GM18499 (cell line): Measurements from ENCODE around the gene LIMS1.
"Not testable (repeated sequence)": the region's sequence is repeated elsewhere in the genome, so short reads cannot be mapped to it uniquely, and the experiment has no call there.

Source experiments
- ATAC-seq: cut with Tn5 transposase; IDR thresholded peaks from one replicate; pipeline ENCODE4 v1.9.1; 2021; ENCODE audit warnings: moderate number of reproducible peaks; ENCODE audit not compliant: insufficient read depth, unreplicated experiment

LIMS1 gene

DNA sequence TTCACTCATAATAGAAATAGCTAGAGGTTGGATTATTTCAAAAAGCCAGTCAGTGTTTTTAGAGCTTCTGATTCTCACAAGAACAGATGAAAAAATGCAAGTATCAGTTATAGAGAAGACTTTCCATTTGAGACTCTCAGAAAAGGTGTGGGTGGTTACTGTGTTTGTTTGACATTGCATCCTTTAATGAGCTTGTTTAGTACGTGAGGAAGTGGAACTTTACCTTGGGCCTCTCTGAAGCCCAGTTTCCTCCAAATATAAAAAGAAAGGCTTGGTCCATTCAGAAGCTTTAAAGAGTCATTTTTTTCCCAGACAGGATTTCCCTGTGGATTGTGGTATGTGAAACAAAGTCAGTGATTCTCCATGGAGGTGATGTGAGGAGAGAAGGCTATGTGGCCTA lies 95.1 kb downstream of the LIMS1 start:
- peak; percentile 70 for ATAC-seq

DNA sequence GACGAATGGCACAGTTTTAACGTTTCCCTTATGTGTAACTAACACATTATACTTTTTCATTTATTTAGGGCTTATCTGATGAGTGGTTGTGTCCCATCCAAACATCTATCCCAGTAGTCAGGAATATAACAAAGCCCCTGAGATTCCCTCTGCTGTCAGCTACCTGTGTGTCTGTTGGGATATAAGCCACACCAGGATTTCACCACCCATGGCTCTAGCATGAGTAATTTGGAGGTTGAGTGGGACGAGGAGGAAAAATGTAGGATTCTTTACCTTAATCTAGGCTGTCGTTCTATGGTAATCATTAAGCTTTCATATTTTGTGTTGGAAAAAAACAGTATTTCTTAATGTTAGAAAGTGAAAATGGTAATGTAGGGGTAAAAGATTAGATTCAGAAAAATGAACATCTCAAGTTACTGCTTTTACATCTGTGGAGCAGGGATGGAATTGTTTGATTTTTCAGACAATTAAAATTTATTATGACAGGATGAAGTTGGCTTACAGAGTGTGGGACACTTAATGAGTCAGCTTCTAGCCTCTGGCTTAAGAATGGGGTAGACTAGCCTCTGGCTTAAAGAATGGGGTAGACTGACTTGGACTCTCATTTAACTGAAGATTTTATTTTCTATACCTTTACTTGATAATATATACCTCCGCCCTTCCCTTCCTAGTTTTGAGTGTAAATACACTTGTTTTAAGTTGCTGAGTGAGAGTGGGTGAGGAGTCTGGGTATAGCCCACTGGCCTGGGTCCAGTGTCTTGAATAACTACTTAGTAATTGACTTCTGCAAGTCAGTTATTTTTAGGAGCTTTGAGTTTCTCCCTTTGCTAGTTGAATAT lies 96.5 kb downstream of the LIMS1 start:
- no peak for ATAC-seq

DNA sequence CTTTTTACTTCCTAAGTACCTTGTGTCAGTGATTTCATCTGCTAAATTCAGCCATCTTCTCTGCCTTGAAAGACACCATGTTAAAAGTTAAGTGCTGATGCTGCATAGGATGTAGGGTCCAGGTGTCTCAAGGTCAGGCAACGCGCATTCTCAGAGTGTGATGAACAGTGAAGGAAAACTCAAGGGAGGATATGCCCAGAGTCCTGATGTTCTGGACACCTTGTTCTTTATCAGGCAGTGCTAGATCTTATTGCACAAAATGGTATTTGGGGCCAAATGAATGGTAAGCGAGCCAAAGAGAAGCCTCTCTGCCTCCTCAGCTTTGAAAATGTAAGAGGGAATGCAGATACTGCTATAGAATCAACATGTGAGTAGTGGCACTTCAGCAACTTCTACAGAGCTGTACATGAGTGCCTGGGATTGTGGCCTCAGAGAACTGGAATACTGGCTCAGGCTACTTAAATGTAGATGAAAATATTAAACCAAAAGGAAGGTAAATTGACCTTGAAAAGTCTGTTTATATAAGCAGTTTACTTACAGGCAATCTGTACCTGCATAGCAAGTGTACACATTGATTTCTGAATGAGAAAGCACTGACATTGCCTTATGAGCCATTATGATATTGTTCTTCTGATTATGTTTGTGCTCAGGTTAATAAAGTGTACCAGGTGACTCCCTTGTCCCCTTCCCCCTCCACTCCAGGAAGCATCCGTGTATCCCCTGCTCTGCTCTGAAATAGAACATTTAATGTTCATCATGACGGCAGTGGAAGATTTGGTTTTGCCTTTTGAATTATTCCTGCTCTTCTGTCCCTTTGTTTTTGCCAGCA lies 98.3 kb downstream of the LIMS1 start:
- no peak for ATAC-seq

DNA sequence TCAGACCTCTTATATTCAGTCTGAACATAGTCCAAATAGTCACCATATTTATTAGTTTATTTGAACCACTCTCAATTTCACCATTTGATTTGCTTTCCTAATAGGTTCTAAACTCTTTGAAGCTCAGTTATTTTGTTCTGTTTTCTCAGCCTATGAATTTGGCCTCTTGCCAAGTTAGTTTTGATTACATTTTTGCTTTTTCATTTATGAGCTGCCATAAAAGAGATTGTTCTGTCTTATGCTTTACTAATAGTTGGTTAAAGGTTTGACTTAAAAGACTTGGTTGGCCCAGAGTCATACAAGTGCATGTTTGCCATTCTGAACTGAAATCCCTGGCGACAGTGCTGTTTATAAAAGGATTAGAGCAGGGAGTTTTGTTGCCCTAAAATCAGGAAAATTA lies 99.1 kb downstream of the LIMS1 start:
- ATAC-seq: no peak

DNA sequence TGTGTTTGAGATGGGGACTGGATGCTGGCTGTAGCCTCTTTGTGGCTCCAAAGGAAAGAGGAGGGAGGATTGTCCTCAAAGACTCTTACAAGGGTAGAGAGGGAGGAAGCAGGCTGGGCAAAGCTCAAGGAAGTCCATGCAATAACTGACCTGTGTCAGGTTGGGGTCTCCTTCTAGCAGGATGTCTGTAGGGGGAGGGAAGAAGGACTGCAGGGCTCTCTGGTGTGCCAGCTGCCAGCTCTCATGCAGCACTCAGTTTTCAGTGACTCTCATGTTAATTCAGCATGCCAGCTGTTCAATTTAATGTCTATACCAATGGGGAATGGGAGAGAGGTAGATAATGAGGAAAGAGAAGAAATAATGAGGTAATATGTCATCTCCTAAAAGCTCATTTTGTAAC lies 99.7 kb downstream of the LIMS1 start:
- ATAC-seq: no peak

DNA sequence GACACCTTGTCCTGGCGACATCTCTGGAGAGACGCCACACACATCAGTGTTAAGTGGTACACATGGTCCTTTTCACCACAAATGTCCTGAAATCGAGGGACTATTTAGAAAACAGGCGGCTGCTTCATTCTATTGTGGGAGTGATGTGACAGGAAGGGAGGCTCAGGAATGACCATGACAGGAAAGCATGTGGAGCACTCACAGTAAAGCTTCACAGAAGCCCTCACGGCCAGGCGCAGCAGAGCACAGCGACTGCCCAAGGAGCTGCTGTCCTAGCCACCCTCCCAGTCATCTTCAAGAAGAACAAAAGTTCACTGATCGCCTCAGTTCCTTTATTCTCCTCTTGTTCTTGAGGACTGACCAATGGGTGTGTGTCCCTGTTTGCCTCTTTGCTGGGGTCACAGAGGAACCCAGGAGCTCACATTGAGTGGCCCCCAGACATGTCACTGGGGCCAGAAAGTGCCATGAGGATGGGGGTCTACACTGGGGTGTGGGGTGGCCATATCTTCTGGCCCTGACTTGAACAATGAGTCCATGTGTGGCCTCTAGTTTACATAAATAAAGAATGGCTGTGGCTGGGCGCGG lies 100.4 kb downstream of the LIMS1 start:
- no peak for ATAC-seq

DNA sequence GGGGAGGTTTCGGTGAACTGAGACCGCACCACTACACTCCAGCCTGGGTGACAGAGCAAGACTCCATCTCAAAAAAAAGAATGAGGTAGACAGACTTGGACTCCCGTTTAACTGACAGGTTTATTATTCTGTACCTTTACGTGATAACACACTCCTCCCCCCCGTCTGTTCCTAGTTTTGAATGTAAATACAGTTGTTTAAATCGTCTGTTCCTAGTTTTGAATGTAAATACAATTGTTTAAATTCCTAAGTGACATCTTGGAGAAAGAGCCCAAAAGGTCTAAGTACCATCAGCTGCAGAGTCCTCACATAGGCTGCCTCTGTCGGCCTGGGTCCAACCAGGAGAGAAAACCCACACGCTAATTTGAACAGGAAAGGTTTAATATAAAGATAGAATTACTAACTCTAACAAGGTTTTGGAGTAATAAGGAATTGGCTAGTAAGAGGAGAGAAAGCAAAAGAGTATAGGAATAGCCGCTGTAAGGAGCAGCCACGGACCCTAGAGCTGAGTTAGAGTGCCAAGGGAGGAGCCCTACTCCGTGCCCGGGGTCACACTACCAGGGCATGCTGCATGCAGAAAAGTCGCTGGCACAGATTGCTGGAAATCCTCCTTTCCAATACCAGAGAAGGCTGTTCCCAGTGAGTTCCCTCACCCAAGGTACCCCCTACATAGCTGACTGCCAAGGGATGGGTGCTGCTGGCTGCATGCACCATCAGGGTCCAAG lies 101.5 kb downstream of the LIMS1 start:
- no peak for ATAC-seq

DNA sequence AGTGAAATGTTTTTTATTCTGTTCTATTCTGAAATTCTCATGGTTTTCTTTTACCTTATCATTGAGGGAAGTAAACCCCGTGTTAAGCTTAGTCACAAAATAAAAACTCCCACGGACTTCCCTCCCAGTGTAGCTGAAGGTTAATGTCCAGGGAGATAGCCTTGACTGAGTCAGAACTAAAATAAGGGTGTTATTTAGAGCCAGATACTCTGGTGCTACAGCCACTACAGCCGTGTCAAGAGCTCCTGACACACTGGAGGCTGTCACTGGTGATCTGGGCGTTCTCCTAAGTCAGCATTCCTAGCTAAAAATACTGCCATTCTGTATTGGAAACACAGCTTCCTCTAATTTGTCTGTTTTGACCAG lies 103.0 kb downstream of the LIMS1 start:
- ATAC-seq: peak; percentile 33

DNA sequence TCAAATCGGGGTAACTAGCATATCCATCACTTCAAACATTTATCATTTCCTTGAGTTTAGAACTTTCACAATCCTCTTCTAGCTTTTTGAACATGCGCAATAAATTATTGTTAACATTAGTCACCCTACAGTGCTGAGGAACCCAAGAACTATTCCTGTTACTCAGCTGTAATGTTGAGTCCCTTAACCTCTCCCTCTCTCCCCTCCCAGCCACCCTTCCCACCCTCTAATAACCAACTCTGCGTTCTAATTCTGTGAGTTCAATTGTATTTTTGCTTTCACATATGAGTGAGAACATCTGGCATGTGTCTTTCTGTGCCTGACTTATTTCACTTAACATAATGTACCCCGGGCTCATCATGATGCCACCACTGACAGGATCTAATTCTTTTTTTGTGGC lies 106.5 kb downstream of the LIMS1 start:
- ATAC-seq: no peak

DNA sequence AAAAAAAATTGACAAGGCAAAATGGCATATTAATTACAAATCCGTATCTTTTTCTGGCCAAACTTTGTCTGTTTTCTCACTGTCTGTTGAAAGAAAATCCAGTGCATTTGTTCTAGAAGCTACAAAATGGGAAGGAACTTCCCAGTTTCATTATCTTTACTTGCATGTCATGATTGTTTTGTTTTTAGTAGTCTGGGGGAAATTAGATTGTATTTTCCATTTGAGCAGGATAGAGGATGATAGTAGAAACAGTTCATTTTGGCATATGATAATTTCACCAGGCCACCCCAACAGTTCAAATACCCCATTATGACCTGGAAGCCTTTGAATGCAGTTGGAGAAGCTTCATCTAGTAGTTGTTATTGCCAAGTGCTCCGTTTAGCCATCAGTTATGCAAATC lies 107.5 kb downstream of the LIMS1 start:
- no peak for ATAC-seq

DNA sequence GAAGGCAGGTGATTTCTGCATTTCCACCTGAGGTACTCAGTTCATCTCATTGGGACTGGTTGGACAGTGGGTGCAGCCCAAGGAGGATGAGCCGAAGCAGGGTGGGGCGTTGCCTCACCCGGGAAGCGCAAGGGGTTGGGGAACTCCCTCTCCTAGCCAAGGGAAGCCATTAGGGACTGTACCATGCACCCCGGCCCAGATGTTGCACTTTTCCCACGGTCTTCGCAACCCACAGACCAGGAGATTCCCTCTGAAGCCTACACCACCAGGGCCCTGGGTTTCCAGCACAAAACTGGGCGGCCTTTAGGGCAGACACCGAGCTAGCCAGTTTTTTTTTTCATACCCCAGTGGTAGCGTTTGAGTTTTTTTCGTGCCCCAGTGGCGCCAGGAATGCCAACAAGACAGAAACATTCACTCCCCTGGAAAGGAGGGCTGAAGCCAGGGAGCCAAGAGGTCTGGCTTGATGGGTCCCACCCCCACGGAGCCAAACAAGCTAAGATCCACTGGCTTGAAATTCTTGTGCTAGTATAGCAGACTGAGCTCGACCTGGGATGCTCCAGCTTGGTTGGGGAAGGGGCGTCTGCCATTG lies 109.1 kb downstream of the LIMS1 start:
- ATAC-seq: no peak

DNA sequence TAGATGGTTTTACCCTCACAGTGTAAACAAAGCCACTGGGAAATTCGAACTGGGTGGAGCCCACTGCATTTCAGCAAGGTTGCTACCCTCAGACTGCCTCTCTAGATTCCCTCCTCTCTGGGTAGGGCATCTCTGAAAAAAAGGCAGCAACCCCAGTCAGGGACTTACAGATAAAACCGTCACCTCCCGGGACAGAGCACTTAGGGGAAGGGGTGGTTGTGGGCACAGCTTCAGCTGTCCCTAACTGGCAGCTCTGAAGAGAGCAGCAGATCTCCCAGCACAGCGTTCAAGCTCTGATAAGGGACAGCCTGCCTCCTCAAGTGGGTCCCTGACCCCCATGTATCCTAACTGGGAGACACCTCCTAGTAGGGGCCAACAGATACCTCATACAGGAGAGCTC lies 109.6 kb downstream of the LIMS1 start:
- not testable (repeated sequence) for ATAC-seq

DNA sequence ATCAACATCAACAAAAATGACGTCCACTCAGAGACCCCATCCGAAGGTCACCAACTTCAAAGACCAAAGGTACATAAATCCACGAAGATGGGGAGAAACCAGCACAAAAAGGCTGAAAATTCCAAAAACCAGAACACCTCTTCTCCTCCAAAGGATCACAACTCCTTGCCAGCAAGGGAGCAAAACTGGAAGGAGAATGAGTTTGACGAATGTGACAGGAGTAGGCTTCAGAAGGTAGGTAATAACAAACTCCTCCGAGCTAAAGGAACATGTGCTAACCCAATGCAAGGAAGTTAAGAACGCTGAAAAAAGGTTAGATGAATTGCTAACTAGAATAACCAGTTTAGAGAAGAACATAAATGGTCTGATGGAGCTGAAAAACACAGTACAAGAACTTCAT lies 110.2 kb downstream of the LIMS1 start:
- not testable (repeated sequence) for ATAC-seq

DNA sequence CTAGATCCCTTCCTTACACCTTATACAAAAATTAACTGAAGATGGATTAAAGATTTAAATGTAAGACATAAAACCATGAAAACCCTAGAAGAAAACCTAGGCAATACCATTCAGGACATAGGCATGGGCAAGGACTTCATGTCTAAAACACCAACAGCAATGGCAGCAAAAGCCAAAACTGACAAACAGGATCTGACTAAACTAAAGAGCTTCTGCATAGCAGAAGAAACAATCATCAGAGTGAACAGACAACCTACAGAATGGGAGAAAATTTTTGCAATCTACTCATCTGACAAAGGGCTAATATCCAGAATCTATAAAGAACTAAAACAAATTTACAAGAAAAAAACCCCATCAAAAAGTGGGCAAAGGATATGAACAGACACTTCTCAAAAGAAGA lies 114.5 kb downstream of the LIMS1 start:
- not testable (repeated sequence) for ATAC-seq

DNA sequence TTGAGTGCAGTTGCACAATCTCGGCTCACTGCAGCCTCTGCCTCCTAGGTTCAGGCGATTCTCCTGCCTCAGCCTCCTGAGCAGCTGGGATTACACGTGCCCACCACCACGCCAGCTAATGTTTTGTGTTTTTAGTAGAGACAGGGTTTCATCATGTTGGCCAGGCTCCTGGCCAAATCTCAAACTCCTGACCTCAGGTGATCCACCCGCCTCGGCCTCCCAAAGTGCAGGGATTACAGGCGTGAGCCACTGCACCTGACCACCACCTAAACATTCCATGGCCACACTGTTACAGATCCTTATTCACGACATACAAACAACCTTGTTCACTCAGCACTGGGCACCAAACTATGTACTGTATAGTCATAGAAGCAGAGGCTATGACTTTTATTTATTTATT lies 116.2 kb downstream of the LIMS1 start:
- not testable (repeated sequence) for ATAC-seq

DNA sequence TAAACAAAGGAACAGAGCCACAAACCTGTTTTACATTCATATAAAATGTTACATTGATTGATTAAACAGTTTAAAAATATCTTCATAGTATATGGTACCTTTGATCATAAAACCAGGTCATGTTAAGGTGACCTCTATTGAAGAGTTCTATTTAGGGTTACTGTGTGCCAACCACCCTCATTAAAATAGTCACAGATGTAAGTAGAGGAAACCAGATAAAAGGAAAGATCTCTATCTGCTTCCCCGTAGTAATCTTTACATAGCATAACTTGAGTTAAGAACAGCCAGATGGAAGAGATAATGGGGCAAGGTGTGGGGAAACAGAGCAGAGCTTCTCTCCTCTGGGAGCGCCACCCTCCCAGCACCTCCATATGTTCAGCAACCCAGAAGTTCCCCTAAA lies 117.2 kb downstream of the LIMS1 start:
- ATAC-seq: not testable (repeated sequence)

DNA sequence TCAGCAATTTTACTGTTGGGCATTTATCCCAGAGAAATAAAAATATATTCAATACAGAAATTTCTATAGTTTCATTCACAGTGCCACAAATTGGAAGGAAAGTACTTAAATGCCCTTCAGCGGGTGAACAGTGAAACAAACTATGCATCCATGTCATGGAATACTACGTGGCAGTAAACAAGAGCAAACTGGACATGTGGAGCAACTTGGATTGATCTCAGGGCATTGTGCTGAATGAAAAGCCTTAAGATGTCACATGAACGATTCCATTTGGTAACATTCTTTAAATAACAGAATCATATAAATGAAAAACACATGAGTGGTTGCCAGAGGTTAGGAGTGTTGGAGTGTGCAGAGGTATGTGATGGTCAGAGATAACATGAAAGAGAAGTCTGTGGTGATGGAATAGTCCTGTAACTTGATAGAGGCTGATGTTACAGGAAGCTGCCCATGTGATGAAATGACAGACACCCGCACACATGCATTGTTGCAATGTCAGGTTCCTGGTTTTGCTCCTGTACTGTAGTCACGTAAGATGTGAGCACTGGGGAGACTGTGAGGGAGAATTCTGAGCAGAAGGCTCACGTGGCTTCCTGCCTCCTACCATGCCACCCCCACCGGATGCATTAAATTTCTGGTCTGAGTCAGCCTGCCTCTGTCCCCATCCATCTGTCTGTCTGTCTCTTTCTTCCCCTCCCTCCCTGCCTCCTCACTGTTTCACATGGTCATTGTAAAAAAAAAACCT lies 118.1 kb downstream of the LIMS1 start:
- peak; percentile 84 for ATAC-seq

DNA sequence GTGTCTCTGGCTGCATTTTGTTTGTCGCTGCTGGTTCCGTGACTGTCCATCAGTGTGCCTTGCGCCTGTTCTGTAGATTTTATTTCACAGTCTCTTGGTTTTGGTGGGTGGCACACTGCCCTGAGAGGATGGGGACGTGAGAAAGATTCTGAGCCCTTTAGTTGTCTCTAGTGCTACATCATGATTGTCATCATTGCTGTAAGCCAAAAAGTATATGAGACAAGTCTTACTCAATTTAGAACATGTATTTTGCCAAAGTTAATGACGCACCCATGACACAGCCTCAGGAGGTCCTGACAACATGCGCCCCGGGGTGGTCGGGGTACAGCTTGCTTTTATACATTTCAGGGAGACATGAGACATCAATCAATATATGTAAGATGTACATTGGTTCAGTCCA lies 119.2 kb downstream of the LIMS1 start:
- ATAC-seq: not testable (repeated sequence)

DNA sequence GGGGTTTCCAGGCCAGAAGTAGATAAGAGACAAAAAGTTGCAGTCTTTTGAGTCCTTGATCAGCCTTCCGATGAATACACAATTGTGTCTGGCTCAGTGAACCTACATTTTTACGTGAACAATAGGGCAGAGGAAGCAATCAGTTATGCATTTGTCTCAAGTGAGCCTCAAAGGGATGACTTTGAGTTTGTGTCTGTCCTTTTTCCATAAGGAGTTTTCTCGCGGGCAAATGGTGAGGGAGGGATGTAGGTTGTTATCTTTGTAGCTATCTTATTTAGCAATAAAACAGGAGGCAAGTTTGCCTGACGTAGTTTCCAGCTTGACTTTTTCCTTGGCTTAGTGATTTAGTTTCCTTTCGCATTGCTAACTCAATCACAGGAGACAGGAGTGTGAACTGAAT lies 119.6 kb downstream of the LIMS1 start:
- not testable (repeated sequence) for ATAC-seq
